GM12864 (cell line): ENCODE results near the gene PTRH2.

Experiments used
- DNase-seq: peaks from one replicate; pipeline ENCODE4 v3.0.0-alpha.2; 2011; ENCODE audit warnings: low read depth
- H3K4me3 ChIP-seq: 2 replicates; pipeline ENCODE4 v1.5.1; 2011; ENCODE audit warnings: mild to moderate bottlenecking, low read depth, low read length, control low read depth
- CTCF ChIP-seq: IDR thresholded peaks from 2 replicates; pipeline ENCODE4 v1.5.1; 2011; ENCODE audit warnings: low read depth, mild to moderate bottlenecking, moderate library complexity, low read length, control low read depth, inconsistent platforms; ENCODE audit errors: missing control alignments

PTRH2 gene

GRCh38 chr17:59699786-59700185, 7.4 kb downstream of the PTRH2 start:
- H3K4me3 ChIP-seq: no peak overlapping the region
- no peak for TF ChIP-seq CTCF
- DNase-seq: no peak

GRCh38 chr17:59699218-59699617, 8.0 kb downstream of the PTRH2 start:
- TF ChIP-seq CTCF: no peak
- H3K4me3 ChIP-seq: no peak overlapping the region
- DNase-seq: no peak

GRCh38 chr17:59698143-59698542, 9.1 kb downstream of the PTRH2 start:
- TF ChIP-seq CTCF: no peak
- no peak for DNase-seq
- H3K4me3 ChIP-seq: no peak overlapping the region

- DNase-seq: no peak
- TF ChIP-seq CTCF: no peak
Observed at GRCh38 chr17:59696682-59697277, 10.4 kb downstream of the PTRH2 start.

GRCh38 chr17:59695945-59696681, 11.1 kb downstream of the PTRH2 start:
- no peak overlapping the region for H3K4me3 ChIP-seq
- no peak for TF ChIP-seq CTCF
- DNase-seq: no peak

More at GRCh38 chr17:59696682-59697277, 10.4 kb downstream of the PTRH2 start:
- no peak overlapping the region for H3K4me3 ChIP-seq

GRCh38 chr17:59694344-59694743, 12.9 kb downstream of the PTRH2 start:
- DNase-seq: no peak
- no peak for TF ChIP-seq CTCF
- H3K4me3 ChIP-seq: no peak overlapping the region

- H3K4me3 ChIP-seq: no peak overlapping the region
- DNase-seq: no peak
- TF ChIP-seq CTCF: no peak
Observed at GRCh38 chr17:59693582-59693981, 13.6 kb downstream of the PTRH2 start.
